ENCODE data around the gene MTR. TPM values are rescaled to one million over a fixed set of nuclear protein-coding genes. Genes with fewer than 3 reads are reported as not detected.

Gene MTR
- total and polyA plus RNA-seq, 4 donors = 2.5 to 19.0 (median 8.6) TPM

DNA sequence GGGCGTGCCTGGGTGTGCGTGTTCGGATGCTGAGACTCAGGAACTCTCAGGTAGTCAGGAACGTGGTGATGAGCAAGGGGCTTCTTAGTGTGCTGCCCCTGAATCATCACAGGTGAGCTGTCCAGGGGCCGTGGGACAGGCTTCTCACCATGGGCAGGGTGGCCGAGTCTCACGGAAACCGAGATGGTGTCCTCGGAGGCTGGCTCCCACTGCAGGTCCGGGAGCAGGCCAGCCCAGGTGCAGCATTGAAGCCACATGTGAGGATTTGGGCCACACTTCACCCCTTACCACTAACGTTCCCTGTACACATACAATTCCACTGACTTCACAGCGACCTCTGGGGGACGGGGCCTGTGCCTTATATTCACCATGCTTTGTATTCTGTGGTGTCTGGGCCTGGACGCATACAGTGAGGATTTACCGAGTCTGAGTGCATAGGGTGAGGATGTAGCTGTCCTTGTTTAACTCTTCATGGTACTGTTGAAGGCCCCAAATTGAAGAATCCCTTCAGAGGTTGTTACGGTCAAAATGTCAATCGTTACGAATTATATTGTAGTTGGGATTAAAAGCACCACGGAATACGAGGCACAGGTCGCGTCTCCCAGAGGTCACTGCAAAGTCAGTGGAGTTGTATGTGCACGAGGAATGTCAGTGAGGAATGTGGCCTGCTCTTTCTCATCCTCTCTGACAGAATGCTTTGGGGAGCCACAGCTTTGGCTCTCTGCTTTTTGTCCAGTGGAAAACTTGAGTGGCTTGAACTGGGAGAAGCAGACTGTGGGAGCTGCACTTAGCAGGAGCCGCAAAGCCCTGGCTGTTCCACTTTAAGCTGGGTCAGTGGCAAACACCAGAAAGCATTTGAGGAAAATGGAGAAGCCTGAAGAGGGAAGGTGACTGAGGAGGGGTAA lies 95.3 kb downstream of the MTR start:
- no peaks in the 10 kb centered on the region for H3K27me3 ChIP-seq (ENCODE audit: control insufficient read depth in 4 of 4, insufficient read depth in 4 of 4, low read length in 3 of 4)
- WGBS = 90% methylated on average over 24 of the region's 24 CpGs
- DNase-seq (ENCODE audit: low spot score) = no peak
- H3K36me3 ChIP-seq (ENCODE audit: control insufficient read depth in 4 of 4, insufficient read depth in 3 of 4, low read depth in 1 of 4, low read length in 3 of 4) = peaks cover 4 to 30% (median 21%) of the 10 kb centered on the region in 4 donors
- H3K27ac ChIP-seq (ENCODE audit: low read depth in 1 of 2, low read length in 2 of 2) = no peak overlapping the region
- H3K4me3 ChIP-seq (ENCODE audit: low read depth in 1 of 3, low read length in 3 of 3) = no peak overlapping the region
- H3K4me1 ChIP-seq (ENCODE audit: control insufficient read depth in 4 of 4, insufficient read depth in 4 of 4, low read length in 3 of 4) = no peaks in the 10 kb centered on the region
- no peaks in the 10 kb centered on the region for H3K9me3 ChIP-seq (ENCODE audit: control insufficient read depth in 4 of 4, low read length in 3 of 4)
- TF ChIP-seq, protein P1, sequence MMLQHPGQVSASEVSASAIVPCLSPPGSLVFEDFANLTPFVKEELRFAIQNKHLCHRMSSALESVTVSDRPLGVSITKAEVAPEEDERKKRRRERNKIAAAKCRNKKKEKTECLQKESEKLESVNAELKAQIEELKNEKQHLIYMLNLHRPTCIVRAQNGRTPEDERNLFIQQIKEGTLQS (IDR thresholded peaks at IDR 0.05) = no peak
- TF ChIP-seq EGR1 (IDR thresholded peaks at IDR 0.05; ENCODE audit: low read depth in 2 of 2) = no peak
- no peak for TF ChIP-seq REST (IDR thresholded peaks at IDR 0.05)
- TF ChIP-seq HNF4G (IDR thresholded peaks at IDR 0.05) = no peak
- peak; percentile 40 to 55 for TF ChIP-seq RXRA (IDR thresholded peaks at IDR 0.05)
- peak in 1 of 2 donors; percentile 11 for TF ChIP-seq RAD21 (IDR thresholded peaks at IDR 0.05)
- peak; percentile 91 for TF ChIP-seq NR2F2 (IDR thresholded peaks at IDR 0.05)
- TF ChIP-seq HNF4A (conservative IDR thresholded peaks at IDR 0.05) = no peak
- TF ChIP-seq JUND (IDR thresholded peaks at IDR 0.05) = peak; percentile 46 to 69
- no peak for TF ChIP-seq TAF1 (conservative IDR thresholded peaks at IDR 0.05)
- TF ChIP-seq SP1 (IDR thresholded peaks at IDR 0.05) = peak; percentile 33
- H3K9ac ChIP-seq (ENCODE audit: low read depth in 1 of 2, low read length in 2 of 2) = no peak overlapping the region

- no peak for DNase-seq (ENCODE audit: low spot score)
- H3K4me3 ChIP-seq (ENCODE audit: low read depth in 1 of 3, low read length in 3 of 3) = no peak overlapping the region
- H3K9me3 ChIP-seq (ENCODE audit: control insufficient read depth in 4 of 4, low read length in 3 of 4) = no peaks in the 10 kb centered on the region
- peaks cover 6 to 43% (median 28%) of the 10 kb centered on the region in 4 donors for H3K36me3 ChIP-seq (ENCODE audit: control insufficient read depth in 4 of 4, insufficient read depth in 3 of 4, low read depth in 1 of 4, low read length in 3 of 4)
- peak; percentile 10 to 16 for TF ChIP-seq HNF4A (conservative IDR thresholded peaks at IDR 0.05)
- TF ChIP-seq, protein P2, sequence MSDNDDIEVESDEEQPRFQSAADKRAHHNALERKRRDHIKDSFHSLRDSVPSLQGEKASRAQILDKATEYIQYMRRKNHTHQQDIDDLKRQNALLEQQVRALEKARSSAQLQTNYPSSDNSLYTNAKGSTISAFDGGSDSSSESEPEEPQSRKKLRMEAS (IDR thresholded peaks at IDR 0.05) = peak; percentile 80
- TF ChIP-seq TAF1 (conservative IDR thresholded peaks at IDR 0.05) = no peak
- peak; percentile 63 to 77 for TF ChIP-seq RXRA (IDR thresholded peaks at IDR 0.05)
- TF ChIP-seq NR2F2 (IDR thresholded peaks at IDR 0.05) = peak; percentile 56
- no peak for TF ChIP-seq HNF4G (IDR thresholded peaks at IDR 0.05)
- WGBS = 84% methylated on average over 19 of the region's 19 CpGs
- no peaks in the 10 kb centered on the region for H3K27me3 ChIP-seq (ENCODE audit: control insufficient read depth in 4 of 4, insufficient read depth in 4 of 4, low read length in 3 of 4)
- no peaks in the 10 kb centered on the region for H3K4me1 ChIP-seq (ENCODE audit: control insufficient read depth in 4 of 4, insufficient read depth in 4 of 4, low read length in 3 of 4)
- no peak overlapping the region for H3K9ac ChIP-seq (ENCODE audit: low read depth in 1 of 2, low read length in 2 of 2)
- H3K27ac ChIP-seq (ENCODE audit: low read depth in 1 of 2, low read length in 2 of 2) = no peak overlapping the region
These were observed 98.8 kb downstream of the MTR start for GRCh38 chr1:236893626-236894545.
